OCI-LY7 (cell line): Measurements from ENCODE around the gene CDX1. TPM values are rescaled to one million over a fixed set of nuclear protein-coding genes. Genes with fewer than 3 reads are reported as not detected.

Experiments used
- BruUV-seq: library from RNA; stranded (reverse); fragments of 400-500 nt; replicated peaks from 2 replicates; lab custom pipeline; 2021; lab: Mats Ljungman, UMichigan
- CTCF ChIA-PET: fragments of 300-600 bp; sonication (Branson Sonifier 250); formaldehyde crosslinking; loops from one replicate; lab custom pipeline; 2022; ENCODE audit warnings: antibody characterized with exemption; ENCODE audit not compliant: unreplicated experiment; lab: Charles Lee
- POLR2A ChIA-PET: fragments of 300-600 bp; sonication (Branson Sonifier 250); formaldehyde crosslinking; loops from one replicate; lab custom pipeline; 2022; ENCODE audit warnings: antibody characterized with exemption; lab: Charles Lee
- DNase-seq: peaks from one replicate; pipeline ENCODE4 v3.0.0-alpha.2; 2015; ENCODE audit warnings: low spot score
- H2AFZ ChIP-seq: fragments of 200-600 bp; sonication (generic), shearing (Covaris generic); 2 replicates; pipeline ENCODE4 v1.6.1; 2014; ENCODE audit warnings: mild to moderate bottlenecking, antibody characterized with exemption, low read length, moderate library complexity
- H3K27ac ChIP-seq: fragments of 200-600 bp; sonication (generic); 2 replicates; pipeline ENCODE4 v1.5.1; 2014; ENCODE audit warnings: mixed run types, low read depth, mild to moderate bottlenecking, moderate library complexity, low read length, inconsistent platforms; ENCODE audit not compliant: poor library complexity, severe bottlenecking
- H3K36me3 ChIP-seq: fragments of 200-600 bp; sonication (generic); 2 replicates; pipeline ENCODE4 v1.6.1; 2014; ENCODE audit warnings: mild to moderate bottlenecking, antibody characterized with exemption, low read length, moderate library complexity, mixed read lengths; ENCODE audit not compliant: insufficient read depth
- H3K4me1 ChIP-seq: fragments of 200-600 bp; sonication (generic); 2 replicates; pipeline ENCODE4 v1.5.1; 2014; ENCODE audit warnings: mild to moderate bottlenecking, low read length; ENCODE audit not compliant: insufficient read depth, poor library complexity, severe bottlenecking
- H3K4me2 ChIP-seq: fragments of 200-600 bp; sonication (generic); 2 replicates; pipeline ENCODE4 v1.6.1; 2014; ENCODE audit warnings: mild to moderate bottlenecking, low read length
- H3K4me3 ChIP-seq: fragments of 200-600 bp; sonication (generic); 2 replicates; pipeline ENCODE4 v1.5.1; 2014; ENCODE audit warnings: mild to moderate bottlenecking, low read depth, low read length; ENCODE audit not compliant: poor library complexity, severe bottlenecking
- H3K79me2 ChIP-seq: fragments of 200-600 bp; sonication (generic); 2 replicates; pipeline ENCODE4 v1.6.1; 2016; ENCODE audit warnings: low read depth, mild to moderate bottlenecking, low read length, moderate library complexity, mixed read lengths; ENCODE audit not compliant: insufficient read depth
- H3K9me2 ChIP-seq: fragments of 200-600 bp; sonication (generic); 2 replicates; pipeline ENCODE4 v1.6.1; 2016; ENCODE audit warnings: mild to moderate bottlenecking, low read length, mixed read lengths; ENCODE audit not compliant: insufficient read depth
- H3K9me3 ChIP-seq: fragments of 200-600 bp; sonication (generic); 2 replicates; pipeline ENCODE4 v1.6.1; 2014; ENCODE audit warnings: mild to moderate bottlenecking, mixed run types, low read length, mixed read lengths
- H4K20me1 ChIP-seq: fragments of 200-600 bp; sonication (generic); 2 replicates; pipeline ENCODE4 v1.6.1; 2014; ENCODE audit warnings: mild to moderate bottlenecking, antibody characterized with exemption, low read length, moderate library complexity, mixed read lengths; ENCODE audit not compliant: insufficient read depth
- EZH2phosphoT487 ChIP-seq: fragments of 200-600 bp; sonication (generic); IDR thresholded peaks from 2 replicates; pipeline ENCODE4 v1.6.1; 2018; ENCODE audit warnings: low read depth, borderline replicate concordance, mild to moderate bottlenecking, mixed run types, antibody characterized with exemption, low read length, moderate library complexity, mixed read lengths
- intact Hi-C: fragments of 100-400 bp; cut with micrococcal nuclease; formaldehyde crosslinking; loops from one replicate; pipeline ENCODE4 v1.10.0; 2022; ENCODE audit not compliant: unreplicated experiment
- total RNA-seq, 2 experiments: library from RNA; depleted of rRNA in 1 of 2; stranded (reverse); fragments of >200 nt in 1 of 2; shearing (Covaris generic) in 1 of 2; gene quantifications; 2 replicates each; pipeline ENCODE4 v1.2.3, GENCODE V29; 2014 to 2022
- TF ChIP-seq, protein P1 (sequence below): fragments of 200-600 bp; sonication (generic); conservative IDR thresholded peaks from 2 replicates; pipeline ENCODE4 v1.5.1; 2014; ENCODE audit warnings: mild to moderate bottlenecking, antibody characterized with exemption, low read length, moderate library complexity, mixed read lengths

The CDX1 gene
- total RNA-seq, 2 experiments from 2014 or later: not detected

DNA sequence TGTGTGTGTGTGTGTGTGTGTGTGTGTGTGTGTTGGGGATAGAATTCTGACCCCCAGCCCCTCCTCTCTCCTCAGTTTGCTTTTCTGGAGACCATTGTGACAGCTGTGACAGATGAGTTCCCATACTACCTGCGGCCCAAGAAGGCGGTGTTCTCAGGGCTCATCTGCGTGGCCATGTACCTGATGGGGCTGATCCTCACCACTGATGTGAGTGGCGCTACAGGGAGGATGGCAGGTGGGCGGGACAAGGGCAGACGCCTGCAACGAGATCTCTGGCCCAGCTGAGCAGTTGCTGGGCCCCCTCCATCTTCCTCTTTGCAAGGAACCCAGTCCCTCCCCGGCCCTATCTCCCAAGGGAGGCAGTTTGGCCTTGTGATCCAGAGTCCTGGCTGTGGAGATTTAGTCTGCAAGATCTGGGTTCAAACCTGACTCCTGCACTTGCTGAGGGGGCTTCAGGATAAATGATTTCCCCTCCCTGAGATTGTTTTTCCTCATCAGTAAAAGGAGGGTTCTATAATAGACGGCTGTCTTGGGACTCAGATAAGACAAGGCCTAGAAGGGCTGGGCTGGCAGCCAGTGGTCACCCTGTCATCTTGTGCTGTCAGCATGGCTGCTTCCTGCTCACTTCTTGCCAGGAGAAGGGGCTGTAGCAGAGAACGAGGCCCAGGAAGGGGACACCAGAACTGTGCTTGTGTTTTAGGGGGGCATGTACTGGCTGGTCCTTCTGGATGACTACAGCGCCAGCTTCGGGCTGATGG lies 37.4 kb downstream of the CDX1 start:
- H4K20me1 ChIP-seq: no peaks in the 10 kb centered on the region
- no peaks in the 10 kb centered on the region for H3K4me1 ChIP-seq
- ChIA-PET POLR2A (no interaction called here), CTCF (interaction anchor here (0.6 kb wide), 1 partner anchor 59 kb away, joined by 4 read pairs; no protein-coding TSS in a partner anchor)
- TF ChIP-seq, protein P1, sequence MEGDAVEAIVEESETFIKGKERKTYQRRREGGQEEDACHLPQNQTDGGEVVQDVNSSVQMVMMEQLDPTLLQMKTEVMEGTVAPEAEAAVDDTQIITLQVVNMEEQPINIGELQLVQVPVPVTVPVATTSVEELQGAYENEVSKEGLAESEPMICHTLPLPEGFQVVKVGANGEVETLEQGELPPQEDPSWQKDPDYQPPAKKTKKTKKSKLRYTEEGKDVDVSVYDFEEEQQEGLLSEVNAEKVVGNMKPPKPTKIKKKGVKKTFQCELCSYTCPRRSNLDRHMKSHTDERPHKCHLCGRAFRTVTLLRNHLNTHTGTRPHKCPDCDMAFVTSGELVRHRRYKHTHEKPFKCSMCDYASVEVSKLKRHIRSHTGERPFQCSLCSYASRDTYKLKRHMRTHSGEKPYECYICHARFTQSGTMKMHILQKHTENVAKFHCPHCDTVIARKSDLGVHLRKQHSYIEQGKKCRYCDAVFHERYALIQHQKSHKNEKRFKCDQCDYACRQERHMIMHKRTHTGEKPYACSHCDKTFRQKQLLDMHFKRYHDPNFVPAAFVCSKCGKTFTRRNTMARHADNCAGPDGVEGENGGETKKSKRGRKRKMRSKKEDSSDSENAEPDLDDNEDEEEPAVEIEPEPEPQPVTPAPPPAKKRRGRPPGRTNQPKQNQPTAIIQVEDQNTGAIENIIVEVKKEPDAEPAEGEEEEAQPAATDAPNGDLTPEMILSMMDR: no peak
- no peak for TF ChIP-seq EZH2phosphoT487
- H3K4me3 ChIP-seq: no peak overlapping the region
- H3K9me2 ChIP-seq: no peaks in the 10 kb centered on the region
- no peak overlapping the region for H2AFZ ChIP-seq
- no peak overlapping the region for H3K4me2 ChIP-seq
- DNase-seq: no peak
- H3K79me2 ChIP-seq: no peaks in the 10 kb centered on the region
- intact Hi-C loops: no loop called here
- H3K27ac ChIP-seq: no peak overlapping the region
- no peaks in the 10 kb centered on the region for H3K9me3 ChIP-seq
- H3K36me3 ChIP-seq: no peaks in the 10 kb centered on the region
- no TSS peak for BruUV-seq

DNA sequence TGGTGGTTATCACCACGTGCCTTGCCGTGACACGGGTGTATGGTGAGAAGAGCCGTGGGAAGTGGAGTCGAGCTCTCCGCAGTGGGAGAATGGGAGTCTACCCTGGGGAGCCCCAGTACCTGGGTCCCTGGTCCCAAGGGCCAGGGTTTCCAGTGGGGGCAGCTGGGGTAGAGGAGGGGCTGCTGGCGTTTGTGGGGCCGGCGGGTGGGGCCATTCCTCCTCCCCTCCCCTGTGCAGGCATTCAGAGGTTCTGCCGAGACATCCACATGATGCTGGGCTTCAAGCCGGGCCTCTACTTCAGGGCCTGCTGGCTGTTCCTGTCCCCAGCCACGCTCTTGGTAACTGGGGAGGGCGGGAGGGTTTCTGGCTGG lies 38.0 kb downstream of the CDX1 start:
- ChIA-PET POLR2A (no interaction called here), CTCF (no interaction called here)
- BruUV-seq: no TSS peak
- Histone ChIP-seq H4K20me1 (no peaks in the 10 kb centered on the region), H3K4me2 (no peak overlapping the region), H2AFZ (no peak overlapping the region), H3K4me3 (no peak overlapping the region), H3K36me3 (no peaks in the 10 kb centered on the region), H3K9me2 (no peaks in the 10 kb centered on the region), H3K27ac (no peak overlapping the region), H3K9me3 (no peaks in the 10 kb centered on the region), H3K4me1 (no peaks in the 10 kb centered on the region), H3K79me2 (no peaks in the 10 kb centered on the region)
- DNase-seq: no peak
- intact Hi-C loops: no loop called here
- TF ChIP-seq, protein P1: no peak
- TF ChIP-seq EZH2phosphoT487: no peak

GRCh38 chr5:150206098-150206778 lies 39.7 kb downstream of the CDX1 start:
- POLR2A ChIA-PET: interaction anchor here (0.5 to 0.6 kb wide), 2 partner anchors 184 to 728 kb away, joined by 3 read pairs; no protein-coding TSS in a partner anchor
- DNase-seq: no peak
- Histone ChIP-seq H3K4me2 (no peak overlapping the region), H3K27ac (no peak overlapping the region), H3K79me2 (no peaks in the 10 kb centered on the region), H4K20me1 (no peaks in the 10 kb centered on the region), H3K4me1 (no peaks in the 10 kb centered on the region), H3K9me3 (no peaks in the 10 kb centered on the region), H3K36me3 (no peaks in the 10 kb centered on the region), H2AFZ (no peak overlapping the region), H3K9me2 (no peaks in the 10 kb centered on the region), H3K4me3 (no peak overlapping the region)
- intact Hi-C loops: no loop called here
- BruUV-seq: no TSS peak
- CTCF ChIA-PET: no interaction called here
- TF ChIP-seq EZH2phosphoT487: no peak
- TF ChIP-seq, protein P1: no peak
